HG03135 (cell line): ENCODE measurements around the gene TRIM73.
"Not testable (repeated sequence)": the region's sequence is repeated elsewhere in the genome, so short reads cannot be mapped to it uniquely, and the experiment has no call there.

Source experiments
- ATAC-seq: cut with Tn5 transposase; IDR thresholded peaks from one replicate; pipeline ENCODE4 v1.9.1; 2021; ENCODE audit warnings: mild to moderate bottlenecking, moderate library complexity; ENCODE audit not compliant: unreplicated experiment

TRIM73 gene

DNA sequence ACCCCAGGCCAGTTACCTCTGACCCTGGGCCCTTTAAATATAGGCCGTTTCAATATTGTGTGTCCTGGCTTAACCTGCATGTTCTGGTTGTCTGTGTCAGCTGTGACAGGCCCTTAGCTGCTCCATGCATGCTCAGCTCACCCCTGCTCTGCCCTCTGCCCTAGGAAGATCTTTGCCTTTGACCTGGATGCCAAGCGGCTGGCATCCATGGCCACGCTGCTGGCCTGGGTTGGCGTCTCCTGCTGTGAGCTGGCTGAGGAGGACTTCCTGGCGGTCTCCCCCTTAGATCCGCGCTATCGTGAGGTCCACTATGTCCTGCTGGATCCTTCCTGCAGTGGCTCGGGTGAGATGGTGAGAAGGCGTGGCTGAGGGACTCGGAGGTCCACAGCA is 20.0 kb downstream of the TRIM73 start:
- ATAC-seq: not testable (repeated sequence)

DNA sequence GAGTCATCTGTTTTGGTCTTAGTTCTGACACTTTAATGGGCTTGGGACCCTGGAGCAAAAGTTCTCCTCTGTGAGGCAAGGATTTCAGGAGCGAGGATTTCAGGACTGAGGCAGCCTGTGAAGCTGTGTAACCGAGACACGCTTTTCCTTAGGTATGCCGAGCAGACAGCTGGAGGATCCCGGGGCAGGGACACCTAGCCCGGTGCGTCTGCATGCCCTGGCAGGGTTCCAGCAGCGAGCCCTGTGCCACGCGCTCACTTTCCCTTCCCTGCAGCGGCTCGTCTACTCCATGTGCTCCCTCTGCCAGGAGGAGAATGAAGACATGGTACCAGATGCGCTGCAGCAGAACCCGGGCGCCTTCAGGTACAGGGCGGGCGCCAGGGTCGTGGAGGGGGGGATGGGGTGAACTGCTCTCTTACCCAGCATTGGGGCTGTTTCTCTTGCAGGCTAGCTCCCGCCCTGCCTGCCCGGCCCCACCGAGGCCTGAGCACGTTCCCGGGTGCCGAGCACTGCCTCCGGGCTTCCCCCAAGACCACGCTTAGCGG is 20.5 kb downstream of the TRIM73 start:
- not testable (repeated sequence) for ATAC-seq

DNA sequence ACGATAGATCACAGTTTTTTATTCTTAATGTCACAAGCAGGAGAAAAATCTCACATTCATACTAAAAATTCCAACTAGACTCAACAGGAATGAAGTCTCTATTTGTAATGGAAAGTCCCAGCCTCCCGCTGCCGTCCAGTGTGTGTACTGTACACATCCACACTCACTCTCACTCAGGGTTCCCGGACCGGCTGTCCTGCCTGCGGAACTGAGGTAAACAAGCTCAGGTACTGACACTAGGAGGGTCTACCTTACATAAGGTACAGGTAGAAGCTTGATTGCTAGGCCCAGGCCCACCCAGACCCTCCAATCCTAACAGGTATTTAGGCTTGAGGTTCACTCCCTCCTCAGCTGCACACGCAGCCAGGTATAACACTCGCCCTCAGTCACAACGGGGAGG is 21.4 kb downstream of the TRIM73 start:
- ATAC-seq: not testable (repeated sequence)

DNA sequence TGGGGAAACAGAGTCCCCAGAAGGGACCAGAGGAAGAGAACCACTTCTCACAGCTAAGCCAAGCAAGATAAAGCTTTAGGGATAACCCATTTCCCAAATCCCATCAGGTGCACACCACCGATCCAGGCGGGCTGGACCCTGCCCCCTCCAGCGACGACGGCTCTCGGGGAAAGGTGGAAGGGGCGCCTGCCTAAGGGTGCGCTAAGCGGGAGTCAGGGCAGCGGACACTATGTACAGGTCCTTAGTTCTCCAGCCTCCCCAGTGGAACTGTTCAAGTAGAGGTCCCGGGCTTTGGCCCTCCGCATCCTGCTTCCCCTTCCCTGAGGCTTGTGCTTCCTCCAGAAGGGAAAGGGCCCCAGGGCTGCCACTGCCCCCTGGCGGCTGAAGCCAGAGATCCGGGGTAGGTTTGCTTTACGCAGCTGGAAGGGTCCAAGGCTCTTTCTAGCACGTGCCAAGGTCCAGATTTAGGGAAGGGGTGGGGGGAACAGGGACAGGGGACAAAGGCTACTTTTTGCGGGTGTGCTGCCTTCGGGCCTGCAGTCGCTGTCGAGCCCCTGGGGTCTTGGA is 22.9 kb downstream of the TRIM73 start:
- ATAC-seq: not testable (repeated sequence)

DNA sequence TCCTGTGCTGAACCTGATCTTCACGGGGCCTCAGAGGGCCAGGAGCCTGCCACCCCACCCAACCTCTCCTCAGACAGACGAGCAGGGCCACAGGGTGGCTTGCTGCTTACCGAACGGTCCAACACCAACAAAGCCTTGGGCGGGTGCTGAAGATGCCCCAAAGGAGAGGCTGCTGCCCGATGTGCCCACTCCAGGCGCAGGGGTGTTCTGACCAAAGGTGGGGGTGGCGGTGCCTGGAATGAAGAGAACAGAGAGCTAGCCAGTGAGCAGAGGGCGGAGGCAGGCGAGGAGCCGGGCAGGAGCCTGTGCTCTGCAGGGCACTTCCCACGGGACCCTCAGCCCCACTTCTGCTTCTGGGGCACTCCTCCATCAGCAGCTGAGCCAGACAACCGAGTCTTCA is 23.8 kb downstream of the TRIM73 start:
- not testable (repeated sequence) for ATAC-seq

DNA sequence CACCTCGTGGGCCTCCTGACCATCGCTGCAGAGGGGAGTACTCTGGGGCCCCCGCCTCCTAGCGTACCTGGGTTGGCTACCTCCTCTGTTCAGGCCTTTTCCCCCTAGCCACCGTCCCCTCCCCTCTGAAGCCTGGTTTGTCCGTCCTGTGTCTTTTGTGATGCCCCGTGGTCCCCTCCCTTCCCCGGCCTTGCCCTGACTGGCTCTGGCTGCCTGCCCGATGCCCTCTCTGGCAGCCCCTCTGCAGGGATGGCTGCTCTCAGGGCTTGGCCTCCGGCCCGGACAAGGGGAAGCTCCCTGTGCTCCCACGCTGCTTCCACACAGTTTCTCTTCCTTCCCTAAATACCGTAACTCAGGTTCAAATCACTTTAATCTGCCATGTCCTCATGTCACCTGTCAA is 24.3 kb downstream of the TRIM73 start:
- ATAC-seq: not testable (repeated sequence)

DNA sequence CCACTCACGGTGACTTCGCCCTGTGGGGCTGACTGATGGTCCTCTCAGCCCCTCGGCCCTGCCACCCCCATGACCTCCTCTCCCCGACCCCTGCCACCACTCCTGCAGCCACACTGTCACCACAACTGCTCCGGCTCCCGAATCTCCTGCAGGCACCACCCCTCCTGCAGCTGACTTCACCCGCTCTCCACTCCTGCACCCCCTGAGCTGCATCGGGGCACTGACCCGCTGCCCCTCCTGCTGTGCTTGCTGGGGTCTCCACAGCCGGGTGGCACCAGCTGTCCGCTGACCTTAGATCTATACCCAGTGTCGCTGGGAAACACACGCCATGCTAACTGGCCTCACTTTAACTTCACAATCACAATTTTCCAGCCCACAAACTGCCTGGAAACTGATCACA is 24.7 kb downstream of the TRIM73 start:
- not testable (repeated sequence) for ATAC-seq

DNA sequence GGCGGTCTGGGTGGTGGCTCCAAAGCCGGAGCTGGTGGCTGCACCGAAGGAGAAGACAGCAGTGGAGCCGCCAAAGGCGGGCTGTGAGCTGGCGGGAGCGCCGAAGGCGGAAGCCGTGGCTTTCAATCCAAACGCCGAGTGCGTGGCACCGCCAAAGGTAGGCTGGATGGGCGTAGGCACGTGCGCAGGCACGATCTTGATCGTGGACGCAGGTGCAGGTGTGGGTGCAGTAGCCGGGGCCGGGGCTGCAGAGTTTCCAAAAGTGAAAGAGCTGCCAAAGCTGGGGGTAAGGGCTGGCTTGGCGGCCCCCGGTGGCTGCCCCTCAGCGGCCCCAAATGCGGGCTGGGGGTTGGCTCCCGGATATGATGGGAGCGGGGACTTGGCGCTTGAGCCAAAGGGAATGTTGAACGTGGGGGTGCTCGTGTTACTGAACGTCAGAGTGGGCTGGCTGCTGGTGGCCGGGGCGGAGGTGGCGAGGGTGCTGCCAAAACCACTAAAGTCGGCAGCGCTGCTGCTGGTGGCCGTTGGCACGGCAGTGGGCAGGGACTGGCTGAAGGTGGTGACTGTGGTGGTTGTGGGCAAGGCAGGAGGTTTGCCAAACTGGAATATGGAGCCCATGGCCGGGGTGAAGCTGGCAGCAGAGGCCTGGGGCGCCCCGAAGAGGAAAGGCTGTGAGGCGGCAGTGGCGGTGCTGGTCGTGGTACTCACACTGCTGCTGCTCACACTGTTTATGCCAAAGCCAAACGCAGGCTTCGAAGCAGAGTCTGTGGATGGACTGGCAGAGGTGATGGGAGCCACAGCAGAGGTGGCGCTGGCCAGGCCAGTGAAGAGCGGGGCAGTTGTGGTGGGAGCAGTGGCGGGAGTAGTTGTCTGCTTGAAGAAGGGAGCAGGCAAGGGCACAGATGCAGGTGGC is 26.6 kb downstream of the TRIM73 start:
- ATAC-seq: not testable (repeated sequence)

DNA sequence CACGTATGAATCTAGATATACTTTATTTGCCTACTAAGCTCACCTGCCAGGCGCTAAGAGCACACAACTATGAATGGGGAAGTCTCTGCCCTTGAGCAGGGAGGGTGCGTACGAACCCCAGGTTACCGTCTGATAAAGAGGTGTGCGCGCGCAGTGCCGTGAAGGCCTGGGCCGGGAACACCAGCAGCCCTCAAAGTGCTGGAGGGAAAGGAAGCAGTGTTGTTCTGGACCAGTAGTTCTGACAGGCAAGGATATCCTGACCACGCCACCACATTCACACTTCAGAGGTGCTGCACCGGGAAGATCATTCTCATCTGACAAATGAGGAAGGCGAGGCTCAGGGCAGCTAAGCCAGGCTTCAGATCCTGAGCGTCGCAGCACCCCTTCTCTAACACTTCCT is 28.1 kb downstream of the TRIM73 start:
- not testable (repeated sequence) for ATAC-seq

DNA sequence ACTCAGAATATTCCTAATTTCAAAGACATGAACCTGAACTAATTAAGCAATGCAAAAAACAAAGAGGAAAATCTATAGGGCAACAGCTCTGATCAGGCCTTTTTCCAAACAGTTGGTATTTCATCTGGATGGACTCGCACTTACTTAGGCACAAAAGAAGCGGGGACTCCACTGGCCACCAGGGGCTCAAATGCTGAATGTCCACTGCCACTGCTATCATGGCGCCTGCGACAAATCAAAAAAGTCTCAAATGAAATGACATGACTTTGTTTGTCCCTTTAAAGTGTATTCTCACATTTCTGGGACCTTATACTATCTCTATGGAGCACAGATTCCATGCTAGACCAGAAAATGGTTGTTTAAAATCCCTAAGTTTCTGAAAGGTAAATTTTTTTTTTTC is 43.6 kb downstream of the TRIM73 start:
- ATAC-seq: not testable (repeated sequence)

DNA sequence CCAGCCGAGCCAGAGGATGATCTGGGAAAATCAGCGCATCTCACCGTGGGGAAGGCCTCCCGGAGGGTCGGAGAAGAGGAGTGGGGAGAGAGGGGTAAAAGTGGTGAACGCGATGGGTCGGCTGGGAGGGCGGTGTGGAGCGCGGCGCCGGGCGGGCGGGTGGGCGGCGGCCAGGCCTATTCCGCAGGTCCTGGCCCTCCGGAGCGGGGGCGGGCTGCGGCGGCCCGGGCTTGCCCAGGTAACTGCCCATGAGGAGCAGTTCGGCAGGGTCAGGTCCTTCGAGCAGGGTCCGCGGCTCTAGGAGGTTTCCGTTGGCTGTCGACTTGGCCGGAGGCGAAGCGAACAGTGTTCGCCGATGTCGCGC is 46.7 kb downstream of the TRIM73 start:
- ATAC-seq: peak; percentile 42

DNA sequence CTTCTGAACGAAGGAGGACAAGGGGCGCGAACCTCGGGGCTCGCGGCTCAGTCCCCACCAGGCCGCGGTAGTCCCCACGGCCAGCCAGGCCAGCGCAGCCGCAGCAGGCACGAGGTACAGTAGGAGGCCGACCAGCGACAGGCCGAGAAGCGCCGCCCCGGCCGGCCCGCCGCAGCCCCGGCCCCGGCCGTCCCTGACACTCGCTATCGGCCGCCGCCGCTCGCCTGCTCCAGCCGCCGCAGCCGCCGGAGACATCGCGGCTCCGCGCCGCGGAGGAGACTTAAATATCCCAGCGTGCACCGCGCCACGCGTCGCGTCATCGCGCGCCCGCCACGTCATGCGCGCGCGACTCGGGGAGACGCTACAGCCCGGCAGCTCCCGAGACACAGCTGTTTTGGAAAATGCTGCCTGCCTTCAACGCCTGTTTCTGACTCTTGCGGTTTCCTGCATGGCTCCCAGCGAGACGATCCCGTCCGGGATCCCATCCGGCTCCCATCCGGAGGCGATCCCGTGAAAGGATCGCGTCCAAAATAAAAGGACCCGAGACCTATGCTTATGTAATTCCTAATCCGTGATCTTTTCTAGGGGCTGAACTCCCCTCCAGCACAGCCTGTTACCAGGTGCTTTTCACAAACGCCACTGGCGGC is 47.2 kb downstream of the TRIM73 start:
- peak; percentile 89 for ATAC-seq

DNA sequence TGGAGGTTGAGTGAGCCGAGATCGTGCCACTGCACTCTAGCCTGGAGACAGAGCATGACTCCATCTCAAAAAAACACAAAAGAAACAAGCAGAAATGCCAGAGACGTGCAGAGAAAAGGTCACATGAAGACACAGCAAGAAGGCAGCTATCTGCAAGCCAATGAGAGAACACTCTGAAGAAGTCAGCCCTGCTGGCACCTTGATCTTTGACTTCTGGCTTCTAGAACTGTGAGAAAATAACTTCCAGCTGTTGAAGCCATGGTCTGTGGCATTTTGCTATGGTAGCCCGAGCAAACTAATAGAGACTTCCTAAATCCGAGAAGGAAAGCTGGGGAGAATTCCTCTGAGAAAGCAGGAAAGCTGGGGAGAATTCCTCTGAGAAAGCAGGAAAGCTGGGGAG is 54.5 kb downstream of the TRIM73 start:
- not testable (repeated sequence) for ATAC-seq

DNA sequence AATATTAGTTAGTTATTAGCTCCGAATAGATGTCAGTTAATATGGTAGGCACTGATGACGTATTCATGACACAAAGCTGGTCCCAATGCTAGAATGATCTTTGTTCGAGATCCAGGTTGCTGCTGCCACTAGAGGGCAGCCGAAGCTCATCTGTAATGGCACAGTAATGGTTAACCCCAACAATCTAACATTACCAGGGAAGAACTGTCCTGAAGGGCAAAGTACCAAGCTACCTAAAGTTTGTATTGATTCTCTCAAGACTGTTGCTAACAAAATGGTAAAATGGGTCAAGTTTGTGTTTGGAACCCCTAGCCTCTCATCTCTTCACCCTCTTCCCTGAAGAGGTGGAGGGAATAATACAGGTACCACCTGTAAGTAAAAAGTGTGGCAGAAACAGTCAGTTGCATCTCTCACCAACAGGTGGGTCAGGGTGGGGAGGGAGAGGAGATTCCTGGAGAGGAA is 57.1 kb downstream of the TRIM73 start:
- peak; percentile 84 for ATAC-seq
